HepG2 (cell line): Measurements from ENCODE around the gene SERAC1. TPM values are rescaled to one million over a fixed set of nuclear protein-coding genes. Genes with fewer than 3 reads are reported as not detected.
A peak's percentile ranks its signal among the peaks of the same experiment; 100 is the strongest.
"Not testable (repeated sequence)": the region's sequence is repeated elsewhere in the genome, so short reads cannot be mapped to it uniquely, and the experiment has no call there.

Experiments used
- ATAC-seq: fragments of 200-7000 bp; cut with Tn5 transposase; 3 replicates; pipeline ENCODE4 v1.9.1; 2020; ENCODE audit warnings: mild to moderate bottlenecking, moderate library complexity
- BruUV-seq: library from RNA; stranded (reverse); fragments of 400-500 nt; replicated peaks from 2 replicates; lab custom pipeline; 2021; lab: Mats Ljungman, UMichigan
- CTCF ChIA-PET: fragments of 300-600 bp; formaldehyde crosslinking; extraction: SDS; loops from one replicate; lab custom pipeline; 2021; ENCODE audit warnings: low total read pairs, inconsistent platforms, low intra/inter-chr PET ratio; lab: Yijun Ruan, JAX
- POLR2A ChIA-PET: fragments of 350-600 bp; sonication (Branson Sonifier 250); formaldehyde crosslinking; loops from one replicate; lab custom pipeline; 2020; ENCODE audit warnings: antibody characterized with exemption, inconsistent platforms; lab: Yijun Ruan, JAX
- DNase-seq: peaks from one replicate; pipeline ENCODE4 v3.0.0-alpha.2; 2015; ENCODE audit warnings: low spot score
- FAIRE-seq: peaks from 3 replicates; lab custom pipeline; 2011; peaks lifted over from hg19 to GRCh38; lab: Jason Lieb, UNC
- H2AFZ ChIP-seq: one replicate; pipeline ENCODE4 v1.6.1; 2011; ENCODE audit warnings: low read length, inconsistent platforms
- H3K27ac ChIP-seq: fragments of 300-600 bp; 3 replicates; pipeline ENCODE4 v1.8.0; 2011; ENCODE audit warnings: mixed run types, mild to moderate bottlenecking, mixed read lengths, low read length, inconsistent platforms; ENCODE audit not compliant: insufficient read depth; ENCODE audit errors: extremely low read length
- H3K27me3 ChIP-seq, 2 experiments: fragments of 200-600 bp in 1 of 2; 2 replicates in 1 of 2; 3 replicates in 1 of 2; pipeline versions ENCODE4 v1.6.0 to v1.8.0; 2011; ENCODE audit warnings: low read length in 2 of 2, mild to moderate bottlenecking in 2 of 2, moderate library complexity in 2 of 2, inconsistent platforms in 1 of 2; ENCODE audit not compliant: insufficient read depth in 2 of 2, control insufficient read depth in 1 of 2
- H3K36me3 ChIP-seq, 2 experiments: fragments of 200-600 bp in 1 of 2; replicated peaks in 1 of 2; 2 replicates in 1 of 2; 3 replicates in 1 of 2; pipeline versions ENCODE4 v1.5.1 to v1.8.0; 2011; ENCODE audit warnings: low read length in 2 of 2, inconsistent platforms in 1 of 2; ENCODE audit not compliant: insufficient read depth in 2 of 2, control insufficient read depth in 1 of 2
- H3K4me1 ChIP-seq: 2 replicates; pipeline ENCODE4 v1.5.1; 2012; ENCODE audit warnings: low read length, inconsistent platforms; ENCODE audit not compliant: insufficient read depth
- H3K4me2 ChIP-seq: 2 replicates; pipeline ENCODE4 v1.6.0; 2011; ENCODE audit warnings: low read depth, low read length, inconsistent platforms
- H3K4me3 ChIP-seq, 3 experiments: fragments of 200-600 bp in 1 of 3; sonication (generic), shearing (Covaris generic) in 1 of 3; replicated peaks in 1 of 3; 2 replicates each; pipeline ENCODE4 v1.5.1; 2011 to 2016; ENCODE audit warnings: low read length in 3 of 3, inconsistent platforms in 2 of 3, low read depth in 2 of 3, mild to moderate bottlenecking in 2 of 3, control low read depth in 1 of 3, mixed read lengths in 1 of 3; ENCODE audit not compliant: insufficient read depth in 1 of 3
- H3K79me2 ChIP-seq: one replicate; pipeline ENCODE4 v1.6.1; 2011; ENCODE audit warnings: low read length, inconsistent platforms; ENCODE audit not compliant: insufficient read depth
- H3K9ac ChIP-seq: 2 replicates; pipeline ENCODE4 v1.6.0; 2011; ENCODE audit warnings: mild to moderate bottlenecking, low read depth, low read length, inconsistent platforms; ENCODE audit not compliant: insufficient read depth
- H3K9me3 ChIP-seq: 2 replicates; pipeline ENCODE4 v1.5.1; 2012; ENCODE audit warnings: mild to moderate bottlenecking, low read length
- H4K20me1 ChIP-seq: 2 replicates; pipeline ENCODE4 v1.6.0; 2011; ENCODE audit warnings: inconsistent platforms, mild to moderate bottlenecking, low read length, moderate library complexity; ENCODE audit not compliant: insufficient read depth
- CEBPB ChIP-seq: IDR thresholded peaks from 2 replicates; pipeline ENCODE4 v1.6.1; 2011; ENCODE audit warnings: low read depth, low read length, improper control_type of control experiment, borderline replicate concordance
- NFYC ChIP-seq: IDR thresholded peaks from 2 replicates; pipeline ENCODE4 v1.6.1; 2016; ENCODE audit warnings: missing genetic modification reagents, missing compliant biosample characterization
- WGBS: methylation state at CpG from one replicate; pipeline ENCODE4 v1.1.6; 2017; ENCODE audit warnings: low lambda C conversion rate; 5-methylcytosine and 5-hydroxymethylcytosine counted together
- in situ Hi-C: cut with HindIII; loops from 2 replicates; pipeline ENCODE4 v1.10.0; 2017; ENCODE audit warnings: low pct_unique_long_range_greater_than_20kb; ENCODE audit not compliant: extremely low pct_ligation_motif_present
- intact Hi-C: fragments of 100-400 bp; cut with micrococcal nuclease; formaldehyde crosslinking; loops from one replicate; pipeline ENCODE4 v1.10.0; 2022; ENCODE audit not compliant: unreplicated experiment
- polyA plus RNA-seq, 8 experiments: library from polyadenylated mRNA; depleted of rRNA in 3 of 8; stranded (reverse) in 7 of 8; unstranded in 1 of 8; fragments of >200 nt; fragmentation: Illumina TruSeq in 4 of 8; extraction: Trizol in 4 of 8; gene quantifications; 2 replicates each; pipeline versions ENCODE4 v1.2.1 to v1.2.3, GENCODE V29; 2011 to 2016; ENCODE audit warnings: low read depth in 4 of 8, missing spikeins in 1 of 8, mixed read lengths in 1 of 8; ENCODE audit not compliant: insufficient read depth in 1 of 8
- total RNA-seq, 5 experiments: library from RNA; depleted of rRNA; stranded (reverse); fragments of >200 nt; fragmentation: Illumina TruSeq; extraction: Trizol; gene quantifications; 2 replicates each; pipeline ENCODE4 v1.2.3, GENCODE V29; 2016; ENCODE audit warnings: low read depth in 1 of 5

SERAC1 gene
- total and polyA plus RNA-seq, 2 of the 13 experiments (the other 11 are each of a cell fraction or from before 2014, with no cell fraction given) = 4.5 to 8.1 TPM

DNA sequence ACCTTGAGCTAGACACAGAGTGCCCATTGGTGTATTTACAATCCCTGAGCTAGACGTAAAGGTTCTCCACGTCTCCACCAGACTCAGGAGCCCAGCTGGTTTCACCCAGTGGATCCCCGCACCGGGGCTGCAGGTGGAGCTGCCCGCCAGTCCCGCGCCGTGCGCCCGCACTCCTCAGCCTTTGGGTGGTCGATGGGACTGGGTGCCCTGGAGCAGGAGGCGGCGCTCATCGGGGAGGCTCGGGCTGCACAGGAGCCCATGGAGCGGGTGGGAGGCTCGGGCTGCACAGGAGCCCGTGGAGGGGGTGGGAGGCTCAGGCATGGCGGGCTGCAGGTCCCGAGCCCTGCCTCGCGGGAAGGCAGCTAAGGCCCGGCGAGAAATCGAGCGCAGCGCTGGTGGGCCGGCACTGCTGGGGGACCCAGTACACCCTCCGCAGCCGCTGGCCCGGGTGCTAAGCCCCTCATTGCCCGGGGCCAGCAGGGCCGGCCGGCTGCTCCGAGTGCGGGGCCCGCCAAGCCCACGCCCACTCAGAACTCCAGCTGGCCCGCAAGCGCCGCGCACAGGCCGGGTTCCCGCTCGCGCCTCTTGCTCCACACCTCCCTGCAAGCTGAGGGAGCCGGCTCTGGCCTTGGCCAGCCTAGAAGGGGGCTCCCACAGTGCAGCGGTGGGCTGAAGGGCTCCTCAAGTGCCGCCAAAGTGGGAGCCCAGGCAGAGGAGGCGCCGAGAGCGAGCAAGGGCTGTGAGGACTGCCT is 41.7 kb upstream of the SERAC1 start:
- H3K27me3 ChIP-seq, CTCF ChIA-PET, H4K20me1 ChIP-seq, ATAC-seq, POLR2A ChIA-PET, DNase-seq, H3K9me3 ChIP-seq, FAIRE-seq, BruUV-seq, H3K36me3 ChIP-seq, H3K9ac ChIP-seq, H3K4me3 ChIP-seq, intact Hi-C loops, H3K27ac ChIP-seq, H3K4me2 ChIP-seq, H2AFZ ChIP-seq, H3K79me2 ChIP-seq: not testable (repeated sequence)
- TF ChIP-seq NFYC (CRISPR knock-in tag) = 0 out of 2 replicates have a peak, but pooled peaks have one; percentile 65
- peaks cover 31% of the 10 kb centered on the region for H3K4me1 ChIP-seq
- in situ Hi-C loops = loop anchor here (5.0 to 25.0 kb wide), 3 partner anchors 67 to 753 kb away; no protein-coding TSS in a partner anchor
- WGBS = 82% methylated on average over 24 of the region's 52 CpGs

DNA sequence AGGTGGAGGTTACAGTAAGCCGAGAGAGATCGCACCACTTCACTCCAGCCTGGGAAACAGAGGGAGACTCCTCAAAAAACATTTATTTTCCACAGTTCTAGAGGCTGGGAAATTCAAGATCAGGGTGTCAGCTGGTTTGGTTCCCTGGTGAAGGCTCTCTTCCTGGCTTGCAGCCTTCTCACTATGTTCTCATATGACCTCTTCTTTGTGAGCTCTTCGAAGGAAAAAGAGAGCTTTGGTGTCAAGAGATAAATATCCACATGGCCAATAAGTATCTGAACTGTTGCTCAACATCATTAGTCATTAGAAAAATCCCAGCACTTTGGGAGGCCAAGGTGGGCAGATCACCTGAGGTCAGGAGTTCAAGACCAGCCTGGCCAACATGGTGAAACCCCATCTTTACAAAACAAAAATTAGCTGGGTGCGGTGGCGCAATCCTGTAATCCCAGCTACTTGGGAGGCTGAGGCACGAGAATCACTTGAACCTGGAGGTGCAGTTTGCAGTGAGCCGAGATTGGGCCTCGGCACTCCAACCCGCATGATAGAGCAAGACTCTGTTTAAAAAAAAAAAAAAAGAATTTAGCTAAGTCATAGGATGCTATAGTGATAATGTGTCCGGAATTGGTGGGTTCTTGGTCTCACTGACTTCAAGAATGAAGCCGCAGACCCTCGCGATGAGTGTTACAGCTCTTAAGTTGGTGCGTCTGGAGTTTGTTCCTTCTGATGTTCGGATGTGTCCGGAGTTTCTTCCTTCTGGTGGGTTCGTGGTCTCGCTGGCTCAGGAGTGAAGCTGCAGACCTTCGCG is 40.4 kb upstream of the SERAC1 start:
- in situ Hi-C loops = loop anchor here (5.0 to 25.0 kb wide), 3 partner anchors 66 to 754 kb away; no protein-coding TSS in a partner anchor
- H3K9me3 ChIP-seq, H3K36me3 ChIP-seq, H4K20me1 ChIP-seq, H2AFZ ChIP-seq, H3K27me3 ChIP-seq, H3K79me2 ChIP-seq, ATAC-seq, FAIRE-seq, H3K27ac ChIP-seq, CTCF ChIA-PET, H3K9ac ChIP-seq, POLR2A ChIA-PET, DNase-seq, BruUV-seq, intact Hi-C loops, H3K4me2 ChIP-seq, H3K4me3 ChIP-seq: not testable (repeated sequence)
- whole genome bisulfite sequencing = 78% methylated on average over 20 of the region's 20 CpGs
- peak; percentile 33 for TF ChIP-seq CEBPB
- peaks cover 42% of the 10 kb centered on the region for H3K4me1 ChIP-seq
